Adipocyte (in vitro differentiated cells): ENCODE results near the gene SLC27A3.
A peak's percentile ranks its signal among the peaks of the same experiment; 100 is the strongest.

Source experiments
- DNase-seq: peaks from one replicate; pipeline ENCODE4 v3.0.0-alpha.2; 2015; ENCODE audit warnings: low read depth
- H3K27me3 ChIP-seq: replicated peaks from 2 replicates; pipeline ENCODE4 v1.7.0; 2013; ENCODE audit warnings: mild to moderate bottlenecking, low read length, moderate library complexity; ENCODE audit not compliant: control insufficient read depth, insufficient read depth
- H3K36me3 ChIP-seq: 2 replicates; pipeline ENCODE4 v1.7.0; 2013; ENCODE audit warnings: low read length, mild to moderate bottlenecking, moderate library complexity; ENCODE audit not compliant: control insufficient read depth, insufficient read depth, severe bottlenecking
- H3K4me1 ChIP-seq: 2 replicates; pipeline ENCODE4 v1.7.0; 2013; ENCODE audit warnings: mild to moderate bottlenecking, low read length, moderate library complexity; ENCODE audit not compliant: control insufficient read depth, insufficient read depth
- H3K4me3 ChIP-seq: 2 replicates; pipeline ENCODE4 v1.7.0; 2013; ENCODE audit warnings: mild to moderate bottlenecking, low read length, moderate library complexity
- H3K9ac ChIP-seq: 2 replicates; pipeline ENCODE4 v1.7.0; 2013; ENCODE audit warnings: mild to moderate bottlenecking, low read length, moderate library complexity
- H3K9me3 ChIP-seq: 2 replicates; pipeline ENCODE4 v1.7.0; 2013; ENCODE audit warnings: mild to moderate bottlenecking, low read length, moderate library complexity; ENCODE audit not compliant: control insufficient read depth

SLC27A3 gene

GRCh38 chr1:153805042-153805745, 30.0 kb downstream of the SLC27A3 start:
- Histone ChIP-seq H3K4me1 (peaks cover 20% of the 10 kb centered on the region), H3K4me3 (no peak overlapping the region), H3K36me3 (peaks cover 32% of the 10 kb centered on the region), H3K27me3 (no peaks in the 10 kb centered on the region), H3K9ac (peak overlapping the region; percentile 28), H3K9me3 (no peaks in the 10 kb centered on the region)
- DNase-seq, result peak; percentile 81

DNA sequence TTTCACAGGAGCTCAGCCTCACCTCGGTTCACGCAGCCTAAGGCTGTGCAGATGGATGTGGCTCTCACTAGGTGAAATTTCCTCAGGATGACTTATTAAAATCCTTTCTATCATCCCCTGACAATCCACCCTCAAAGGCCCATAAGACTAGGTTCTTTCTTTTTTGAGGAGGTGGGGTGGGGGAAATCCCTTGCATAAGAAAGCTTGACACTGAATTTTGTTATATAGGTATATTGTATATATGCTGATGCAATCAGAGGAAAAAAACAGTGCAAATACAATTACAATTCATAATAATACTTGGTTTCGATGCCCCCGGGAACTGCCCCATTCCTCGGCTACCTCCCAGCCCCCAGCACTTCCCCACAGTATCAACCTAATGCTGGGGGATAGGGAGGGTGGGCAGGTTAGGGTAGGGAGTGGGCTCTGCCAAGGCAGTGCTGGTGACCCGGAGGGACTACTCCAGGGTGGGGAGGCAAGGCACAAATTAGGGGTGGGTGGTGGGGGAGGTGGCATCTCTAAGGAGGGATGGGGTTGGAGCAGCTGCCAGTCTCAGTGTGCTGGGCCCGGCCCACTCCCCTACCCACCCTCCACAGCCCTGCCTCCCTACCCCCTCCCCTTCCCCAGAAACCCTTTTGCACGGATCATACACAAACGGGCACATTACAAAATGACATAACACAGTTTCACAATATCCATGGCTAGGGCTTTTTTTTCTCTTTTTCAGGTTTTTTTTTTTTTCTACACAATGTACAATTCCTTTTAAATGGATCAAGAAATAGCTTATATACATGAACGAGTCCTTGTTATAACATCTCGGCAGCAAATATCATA, 30.9 kb downstream of the SLC27A3 start:
- Histone ChIP-seq H3K9ac (peak overlapping the region; percentile 28), H3K4me1 (peaks cover 20% of the 10 kb centered on the region), H3K4me3 (no peak overlapping the region), H3K36me3 (peaks cover 40% of the 10 kb centered on the region), H3K9me3 (no peaks in the 10 kb centered on the region), H3K27me3 (no peaks in the 10 kb centered on the region)
- DNase-seq, result peak; percentile 65

DNA sequence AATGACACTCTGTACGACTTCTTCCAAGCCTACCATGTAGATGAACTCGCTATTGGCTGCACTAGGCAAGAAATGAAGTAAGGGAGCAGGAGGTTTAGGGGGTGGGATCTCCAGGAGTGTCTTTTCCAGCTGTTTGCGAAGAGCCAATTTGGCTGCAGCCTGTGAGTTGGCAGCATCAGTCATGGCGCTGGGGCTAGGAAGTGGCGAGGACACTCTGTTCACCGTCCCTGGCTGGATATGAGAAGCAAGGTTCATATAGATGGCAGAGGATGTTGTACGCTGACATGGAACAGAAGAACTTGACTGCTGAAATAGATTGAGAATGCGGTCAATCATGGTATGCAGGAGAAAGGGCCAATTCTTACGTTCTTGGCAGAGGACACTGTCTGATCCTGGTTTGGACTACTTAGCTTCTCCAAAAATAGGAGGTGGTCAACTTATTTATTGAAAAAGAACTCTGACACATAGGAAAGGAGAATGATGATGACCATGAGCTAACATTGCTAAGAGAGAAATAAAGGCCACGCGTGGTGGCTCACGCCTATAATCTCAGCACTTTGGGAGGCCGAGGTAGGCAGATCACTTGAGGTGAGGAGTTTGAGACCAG, 41.2 kb downstream of the SLC27A3 start:
- no peaks in the 10 kb centered on the region for H3K9me3 ChIP-seq
- peaks cover 5% of the 10 kb centered on the region for H3K4me1 ChIP-seq
- DNase-seq, result no peak
- H3K9ac ChIP-seq, result no peak overlapping the region
- H3K27me3 ChIP-seq, result no peaks in the 10 kb centered on the region
- H3K36me3 ChIP-seq, result peaks cover 72% of the 10 kb centered on the region
- no peak overlapping the region for H3K4me3 ChIP-seq

DNA sequence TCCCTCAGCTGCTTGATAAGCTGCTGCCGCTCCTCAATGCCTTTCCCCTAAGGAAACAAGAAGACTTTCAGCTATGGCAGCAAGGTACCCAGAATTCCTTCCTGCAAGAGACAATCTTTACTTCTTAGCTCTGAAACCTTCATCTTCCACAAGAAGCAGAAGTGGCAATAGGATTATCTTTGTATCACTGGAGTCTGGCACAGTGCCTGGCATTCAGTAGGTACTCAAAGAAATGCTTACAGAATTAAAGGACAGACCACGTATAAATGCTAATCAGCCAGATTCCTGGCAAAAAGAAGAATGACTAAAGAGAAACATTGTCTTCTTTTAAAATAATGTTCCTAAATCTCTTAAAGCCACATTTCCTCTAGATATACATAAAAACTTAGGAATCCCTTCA, 43.7 kb downstream of the SLC27A3 start:
- H3K4me1 ChIP-seq, result peaks cover 5% of the 10 kb centered on the region
- peaks cover 48% of the 10 kb centered on the region for H3K36me3 ChIP-seq
- no peaks in the 10 kb centered on the region for H3K27me3 ChIP-seq
- H3K9me3 ChIP-seq, result no peaks in the 10 kb centered on the region
- H3K9ac ChIP-seq, result no peak overlapping the region
- H3K4me3 ChIP-seq, result no peak overlapping the region
- DNase-seq, result no peak

DNA sequence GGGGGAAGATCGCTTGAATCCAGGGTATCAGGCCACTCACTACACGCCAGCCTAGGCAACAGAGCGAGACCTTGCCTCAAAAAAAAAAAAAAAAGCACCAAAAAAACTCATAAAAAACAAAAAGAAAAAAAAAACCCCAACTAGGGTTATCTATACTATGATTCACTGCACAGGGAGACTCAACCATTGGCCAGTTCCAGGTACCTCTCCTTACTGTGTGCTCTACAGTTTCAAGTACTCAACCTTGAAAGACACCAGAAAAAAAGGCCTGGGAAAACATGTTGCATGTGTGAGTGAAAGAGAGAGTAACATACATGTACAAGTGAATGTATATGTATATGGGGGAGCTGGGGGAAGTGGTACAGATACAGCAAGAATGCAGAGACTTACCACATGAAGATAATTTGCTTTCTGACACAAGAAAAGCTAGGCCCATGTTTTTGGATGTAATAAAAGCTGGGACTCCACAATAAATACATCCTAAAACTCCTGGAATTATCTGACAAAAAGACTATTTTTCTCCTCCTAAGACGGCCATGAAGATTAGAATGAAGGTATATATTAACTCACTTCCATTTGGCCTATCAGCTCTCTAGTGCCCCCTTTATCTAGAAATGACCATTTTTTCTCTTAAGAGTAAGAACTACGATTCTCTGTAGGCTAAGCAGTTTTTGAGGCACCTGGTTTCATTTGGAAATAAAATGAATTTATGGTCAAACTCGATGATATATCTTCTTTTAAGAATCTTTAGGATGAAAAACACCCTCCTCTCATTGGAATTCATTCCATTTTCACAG, 52.2 kb downstream of the SLC27A3 start:
- Histone ChIP-seq H3K36me3 (peaks cover 25% of the 10 kb centered on the region), H3K9ac (no peak overlapping the region), H3K4me1 (no peaks in the 10 kb centered on the region), H3K4me3 (no peak overlapping the region), H3K27me3 (no peaks in the 10 kb centered on the region), H3K9me3 (no peaks in the 10 kb centered on the region)
- DNase-seq, result no peak
